H9 (cell line): Measurements from ENCODE around the gene NAPB. TPM values are rescaled to one million over a fixed set of nuclear protein-coding genes. Genes with fewer than 3 reads are reported as not detected.

Experiments
- DNase-seq: peaks from one replicate; pipeline ENCODE4 v3.0.0-alpha.2; 2017
- H2AFZ ChIP-seq: one replicate; pipeline ENCODE4 v1.6.1; 2013; ENCODE audit warnings: mild to moderate bottlenecking, low read length, control low read depth, moderate library complexity
- H2AK5ac ChIP-seq: 2 replicates; pipeline ENCODE4 v1.6.1; 2013; ENCODE audit warnings: low read length, control low read depth, mixed read lengths; ENCODE audit not compliant: insufficient read length
- H2BK120ac ChIP-seq: one replicate; pipeline ENCODE4 v1.6.1; 2013; ENCODE audit warnings: low read depth, mild to moderate bottlenecking, low read length, control low read depth, inconsistent platforms; ENCODE audit not compliant: poor library complexity, severe bottlenecking
- H2BK12ac ChIP-seq: 2 replicates; pipeline ENCODE4 v1.6.1; 2013; ENCODE audit warnings: low read length, control low read depth, mixed read lengths, low read depth; ENCODE audit not compliant: insufficient read length
- H2BK15ac ChIP-seq: 2 replicates; pipeline ENCODE4 v1.6.1; 2013; ENCODE audit warnings: low read depth, low read length, control low read depth
- H2BK20ac ChIP-seq: one replicate; pipeline ENCODE4 v1.6.1; 2013; ENCODE audit warnings: low read depth, mild to moderate bottlenecking, low read length, control low read depth, inconsistent platforms; ENCODE audit not compliant: poor library complexity, severe bottlenecking
- H2BK5ac ChIP-seq: 2 replicates; pipeline ENCODE4 v1.6.1; 2013; ENCODE audit warnings: low read length, control low read depth, mixed read lengths; ENCODE audit not compliant: insufficient read length
- H3K14ac ChIP-seq: 2 replicates; pipeline ENCODE4 v1.6.1; 2013; ENCODE audit warnings: low read length, control low read depth; ENCODE audit not compliant: insufficient read depth
- H3K18ac ChIP-seq: 2 replicates; pipeline ENCODE4 v1.6.1; 2013; ENCODE audit warnings: low read depth, mild to moderate bottlenecking, mixed read lengths, low read length, control low read depth; ENCODE audit not compliant: insufficient read length
- H3K23ac ChIP-seq: 2 replicates; pipeline ENCODE4 v1.6.1; 2013; ENCODE audit warnings: low read length, control low read depth, mixed read lengths, low read depth; ENCODE audit not compliant: insufficient read length
- H3K23me2 ChIP-seq: 2 replicates; pipeline ENCODE4 v1.6.1; 2013; ENCODE audit warnings: low read depth, mild to moderate bottlenecking, mixed read lengths, low read length, control low read depth; ENCODE audit not compliant: insufficient read length, poor library complexity, severe bottlenecking
- H3K27ac ChIP-seq: 2 replicates; pipeline ENCODE4 v1.5.1; 2013; ENCODE audit warnings: low read length, control low read depth, mixed read lengths, low read depth; ENCODE audit not compliant: insufficient read length
- H3K27me3 ChIP-seq: 2 replicates; pipeline ENCODE4 v1.6.1; 2013; ENCODE audit warnings: low read length, control low read depth, inconsistent platforms; ENCODE audit not compliant: insufficient read depth
- H3K4ac ChIP-seq: 2 replicates; pipeline ENCODE4 v1.6.1; 2013; ENCODE audit warnings: low read depth, mild to moderate bottlenecking, control low read depth, inconsistent platforms, low read length, moderate library complexity
- H3K4me1 ChIP-seq: 2 replicates; pipeline ENCODE4 v1.6.1; 2013; ENCODE audit warnings: low read length, control low read depth, inconsistent platforms; ENCODE audit not compliant: insufficient read depth
- H3K4me2 ChIP-seq: 2 replicates; pipeline ENCODE4 v1.6.1; 2013; ENCODE audit warnings: low read length, control low read depth, mixed read lengths; ENCODE audit not compliant: insufficient read length, insufficient read depth
- H3K56ac ChIP-seq: 2 replicates; pipeline ENCODE4 v1.6.1; 2013; ENCODE audit warnings: low read depth, mild to moderate bottlenecking, mixed read lengths, low read length, control low read depth; ENCODE audit not compliant: insufficient read length
- H3K79me1 ChIP-seq: 2 replicates; pipeline ENCODE4 v1.6.1; 2013; ENCODE audit warnings: low read depth, mild to moderate bottlenecking, moderate library complexity, low read length, control low read depth, inconsistent platforms; ENCODE audit not compliant: insufficient read depth, poor library complexity, severe bottlenecking
- H3K79me2 ChIP-seq: 2 replicates; pipeline ENCODE4 v1.6.1; 2013; ENCODE audit warnings: low read length, control low read depth, inconsistent platforms; ENCODE audit not compliant: insufficient read depth
- H3K9ac ChIP-seq: 2 replicates; pipeline ENCODE4 v1.6.1; 2013; ENCODE audit warnings: low read length, control low read depth, mixed read lengths; ENCODE audit not compliant: insufficient read length; ENCODE audit errors: extremely low read depth
- H3K9me3 ChIP-seq: one replicate; pipeline ENCODE4 v1.6.1; 2013; ENCODE audit warnings: low read depth, low read length, inconsistent platforms; ENCODE audit not compliant: control insufficient read depth
- H3T11ph ChIP-seq: one replicate; pipeline ENCODE4 v1.6.1; 2013; ENCODE audit warnings: mild to moderate bottlenecking, low read length, control low read depth, inconsistent platforms
- H4K20me1 ChIP-seq: one replicate; pipeline ENCODE4 v1.6.1; 2013; ENCODE audit not compliant: control insufficient read depth, insufficient read length, insufficient read depth
- H4K5ac ChIP-seq: 2 replicates; pipeline ENCODE4 v1.6.1; 2013; ENCODE audit warnings: low read depth, mild to moderate bottlenecking, mixed read lengths, low read length, control low read depth; ENCODE audit not compliant: insufficient read length
- H4K8ac ChIP-seq: replicated peaks from 2 replicates; pipeline ENCODE4 v1.6.1; 2013; ENCODE audit warnings: low read length, control low read depth, mixed read lengths, low read depth; ENCODE audit not compliant: insufficient read length
- H4K91ac ChIP-seq: 2 replicates; pipeline ENCODE4 v1.6.1; 2013; ENCODE audit warnings: low read depth, mild to moderate bottlenecking, moderate library complexity, mixed read lengths, low read length, control low read depth; ENCODE audit not compliant: insufficient read length
- H3K27ac Mint-ChIP-seq, 3 experiments: 2 replicates in 2 of 3; 3 replicates in 1 of 3; pipeline ENCODE4 v1.8.0; 2020 to 2021; ENCODE audit warnings: mixed read lengths in 3 of 3, mild to moderate bottlenecking in 1 of 3, moderate library complexity in 1 of 3
- H3K27me3 Mint-ChIP-seq: 2 replicates; pipeline ENCODE4 v1.8.0; 2021; ENCODE audit warnings: low read depth, mild to moderate bottlenecking, moderate library complexity, mixed read lengths
- H3K36me3 Mint-ChIP-seq, 3 experiments: 2 replicates in 2 of 3; 3 replicates in 1 of 3; pipeline ENCODE4 v1.8.0; 2020 to 2021; ENCODE audit warnings: low read depth in 3 of 3, mixed read lengths in 3 of 3; ENCODE audit not compliant: insufficient read depth in 1 of 3
- H3K4me1 Mint-ChIP-seq, 2 experiments: 2 replicates each; pipeline ENCODE4 v1.8.0; 2020; ENCODE audit warnings: mixed read lengths in 2 of 2
- H3K4me3 Mint-ChIP-seq, 2 experiments: 2 replicates in 1 of 2; 3 replicates in 1 of 2; pipeline ENCODE4 v1.8.0; 2020 to 2021; ENCODE audit warnings: mild to moderate bottlenecking in 2 of 2, mixed read lengths in 2 of 2, moderate library complexity in 1 of 2
- H3K9me3 Mint-ChIP-seq, 2 experiments: 2 replicates in 1 of 2; 3 replicates in 1 of 2; pipeline ENCODE4 v1.8.0; 2020; ENCODE audit warnings: mild to moderate bottlenecking in 2 of 2, mixed read lengths in 2 of 2, moderate library complexity in 1 of 2
- WGBS: extraction: QIAGEN DNeasy Blood & Tissue Kit; methylation state at CpG from one replicate; pipeline ENCODE4 v1.1.7; 2013; ENCODE audit warnings: missing lambda C conversion rate, low lambda C conversion rate, mixed read lengths; ENCODE audit not compliant: insufficient read length; ENCODE audit errors: extremely low coverage; 5-methylcytosine and 5-hydroxymethylcytosine counted together
- total RNA-seq: library from RNA; stranded (reverse); gene quantifications from 2 replicates; pipeline ENCODE4 v1.2.1, GENCODE V29; 2021
- TF ChIP-seq, protein P1 (sequence below): fragments of 200-600 bp; sonication (generic); conservative IDR thresholded peaks from 3 replicates; pipeline ENCODE4 v1.8.0; 2021; ENCODE audit warnings: antibody characterized with exemption, mild to moderate bottlenecking

NAPB gene
- total RNA-seq, 1 experiment from 2014 or later = 10.4 TPM

DNA sequence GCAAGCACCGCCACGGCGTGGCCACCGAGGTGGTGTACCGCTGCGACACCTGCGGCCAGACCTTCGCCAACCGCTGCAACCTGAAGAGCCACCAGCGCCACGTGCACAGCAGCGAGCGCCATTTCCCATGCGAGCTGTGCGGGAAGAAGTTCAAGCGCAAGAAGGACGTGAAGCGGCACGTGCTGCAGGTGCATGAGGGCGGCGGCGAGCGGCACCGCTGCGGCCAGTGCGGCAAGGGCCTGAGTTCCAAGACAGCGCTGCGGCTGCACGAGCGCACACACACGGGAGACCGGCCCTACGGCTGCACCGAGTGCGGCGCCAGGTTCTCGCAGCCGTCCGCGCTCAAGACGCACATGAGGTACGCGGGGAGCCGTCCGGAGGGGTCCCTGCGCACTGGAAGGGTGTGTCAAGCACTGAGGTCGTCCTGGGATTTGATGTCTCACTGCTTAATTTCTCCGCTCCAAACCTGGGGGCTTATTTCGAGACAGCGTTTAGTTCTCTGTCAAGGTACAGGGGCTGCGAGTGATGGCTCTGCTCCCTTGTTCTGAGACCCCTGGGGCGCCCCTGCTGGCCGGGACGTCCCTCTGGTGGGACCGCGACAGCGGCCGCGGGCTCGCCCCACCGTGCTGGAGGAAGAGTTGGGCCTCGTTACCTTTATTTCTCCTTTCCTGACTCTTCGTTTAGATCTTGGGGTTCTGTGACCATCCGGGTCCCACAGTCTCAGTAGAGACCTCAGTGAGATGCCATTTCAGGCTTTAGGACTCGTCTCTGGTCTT, 55.7 kb downstream of the NAPB start:
- Histone ChIP-seq H3K9ac (no peak overlapping the region), H3K4ac (no peak overlapping the region), H3K27ac (no peak overlapping the region)

More for the DNA sequence above, 55.7 kb downstream of the NAPB start:
- no peak for DNase-seq
- no peak overlapping the region for H2BK120ac ChIP-seq
- no peak overlapping the region for H4K5ac ChIP-seq
- no peak overlapping the region for H3K4me2 ChIP-seq
- no peak overlapping the region for H2AFZ ChIP-seq
- no peak overlapping the region for H2BK15ac ChIP-seq
- no CpG with 5 or more reads among the region's 65 CpGs for WGBS
- H3K4me1 Mint-ChIP-seq = peaks cover 12 to 25% of the 10 kb centered on the region in 2 experiments
- no peak overlapping the region for H4K91ac ChIP-seq
- no peak overlapping the region for H2BK20ac ChIP-seq
- no peak overlapping the region for H3K18ac ChIP-seq
- no peak overlapping the region for H4K8ac ChIP-seq
- H3K9me3 ChIP-seq = no peaks in the 10 kb centered on the region
- peak overlapping the region in 2 of 3 experiments; percentile 25 to 50; a peak in 3 of 7 replicates for H3K27ac Mint-ChIP-seq
- no peak overlapping the region for H3K14ac ChIP-seq
- no peak overlapping the region; a peak in 2 of 5 replicates for H3K4me3 Mint-ChIP-seq
- H2BK12ac ChIP-seq = no peak overlapping the region
- no peak overlapping the region for H3K23ac ChIP-seq
- H3K4me1 ChIP-seq = no peaks in the 10 kb centered on the region; the same call in 1 of the 2 replicates
- H3K23me2 ChIP-seq = peaks cover 6% of the 10 kb centered on the region
- no peak overlapping the region for H3T11ph ChIP-seq
- no peak overlapping the region for H2AK5ac ChIP-seq
- H3K9me3 Mint-ChIP-seq = no peaks in the 10 kb centered on the region; a peak in 1 of 5 replicates
- no peaks in the 10 kb centered on the region for H4K20me1 ChIP-seq
- H2BK5ac ChIP-seq = no peak overlapping the region
- no peaks in the 10 kb centered on the region for H3K27me3 Mint-ChIP-seq
- peaks cover 3% of the 10 kb centered on the region for H3K79me1 ChIP-seq
- H3K79me2 ChIP-seq = peaks cover 7% of the 10 kb centered on the region; the same call in 1 of the 2 replicates
- H3K56ac ChIP-seq = no peak overlapping the region
- TF ChIP-seq, protein P1, sequence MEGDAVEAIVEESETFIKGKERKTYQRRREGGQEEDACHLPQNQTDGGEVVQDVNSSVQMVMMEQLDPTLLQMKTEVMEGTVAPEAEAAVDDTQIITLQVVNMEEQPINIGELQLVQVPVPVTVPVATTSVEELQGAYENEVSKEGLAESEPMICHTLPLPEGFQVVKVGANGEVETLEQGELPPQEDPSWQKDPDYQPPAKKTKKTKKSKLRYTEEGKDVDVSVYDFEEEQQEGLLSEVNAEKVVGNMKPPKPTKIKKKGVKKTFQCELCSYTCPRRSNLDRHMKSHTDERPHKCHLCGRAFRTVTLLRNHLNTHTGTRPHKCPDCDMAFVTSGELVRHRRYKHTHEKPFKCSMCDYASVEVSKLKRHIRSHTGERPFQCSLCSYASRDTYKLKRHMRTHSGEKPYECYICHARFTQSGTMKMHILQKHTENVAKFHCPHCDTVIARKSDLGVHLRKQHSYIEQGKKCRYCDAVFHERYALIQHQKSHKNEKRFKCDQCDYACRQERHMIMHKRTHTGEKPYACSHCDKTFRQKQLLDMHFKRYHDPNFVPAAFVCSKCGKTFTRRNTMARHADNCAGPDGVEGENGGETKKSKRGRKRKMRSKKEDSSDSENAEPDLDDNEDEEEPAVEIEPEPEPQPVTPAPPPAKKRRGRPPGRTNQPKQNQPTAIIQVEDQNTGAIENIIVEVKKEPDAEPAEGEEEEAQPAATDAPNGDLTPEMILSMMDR = peak; percentile 36; the same call in 1 of the 3 replicates
- H3K27me3 ChIP-seq = no peaks in the 10 kb centered on the region
- H3K36me3 Mint-ChIP-seq = peaks cover 24 to 48% (median 38%) of the 10 kb centered on the region in 3 experiments
